CD4-positive, alpha-beta T cell (primary cell): ENCODE measurements around the gene ATRNL1. TPM values are rescaled to one million over a fixed set of nuclear protein-coding genes. Genes with fewer than 3 reads are reported as not detected.

ENCODE experiments used
- ATAC-seq: fragments of 200-7000 bp; cut with Tn5 transposase; one replicate; pipeline ENCODE4 v1.10.0; 2022; ENCODE audit warnings: mild to moderate bottlenecking; ENCODE audit not compliant: poor library complexity
- CTCF ChIA-PET: fragments of 350-600 bp; sonication (Branson Sonifier 250); formaldehyde crosslinking; loops from one replicate; lab custom pipeline; 2021; ENCODE audit warnings: antibody characterized with exemption, inconsistent platforms; lab: Charles Lee
- POLR2A ChIA-PET: fragments of 350-600 bp; sonication (Branson Sonifier 250); formaldehyde crosslinking; loops from one replicate; lab custom pipeline; 2021; ENCODE audit warnings: antibody characterized with exemption, inconsistent platforms; lab: Charles Lee
- DNase-seq, 14 experiments: peaks; one replicate each; pipeline ENCODE4 v3.0.0-alpha.2; 2013 to 2020; ENCODE audit warnings: mixed read lengths in 2 of 14
- H3K27ac ChIP-seq, 2 donors: one replicate each; pipeline versions ENCODE4 v1.5.1 to v1.7.0; 2013; ENCODE audit warnings: low read length in 2 of 2, low read depth in 1 of 2, mild to moderate bottlenecking in 1 of 2
- H3K27me3 ChIP-seq, 2 experiments: 1 replicate in 1 of 2; 2 replicates in 1 of 2; pipeline versions ENCODE4 v1.6.1 to v1.7.0; 2013; ENCODE audit warnings: low read length in 2 of 2, control low read depth in 1 of 2, mild to moderate bottlenecking in 1 of 2, moderate library complexity in 1 of 2; ENCODE audit not compliant: insufficient read depth in 2 of 2, control insufficient read depth in 1 of 2
- H3K36me3 ChIP-seq: one replicate; pipeline ENCODE4 v1.6.1; 2013; ENCODE audit warnings: low read length, control low read depth; ENCODE audit not compliant: insufficient read depth
- H3K4me1 ChIP-seq: one replicate; pipeline ENCODE4 v1.6.1; 2013; ENCODE audit warnings: low read length, control low read depth; ENCODE audit not compliant: insufficient read depth
- H3K4me3 ChIP-seq: one replicate; pipeline ENCODE4 v1.5.1; 2013; ENCODE audit warnings: mild to moderate bottlenecking, low read length, moderate library complexity
- H3K9me3 ChIP-seq, 2 experiments: 1 replicate in 1 of 2; 2 replicates in 1 of 2; pipeline versions ENCODE4 v1.6.1 to v1.7.0; 2013; ENCODE audit warnings: low read length in 2 of 2, mild to moderate bottlenecking in 2 of 2, control low read depth in 1 of 2, moderate library complexity in 1 of 2; ENCODE audit not compliant: control insufficient read depth in 1 of 2, insufficient read depth in 1 of 2
- H3K27ac Mint-ChIP-seq: one replicate; pipeline ENCODE4 v1.8.0; 2020; ENCODE audit warnings: mixed read lengths
- H3K27me3 Mint-ChIP-seq: one replicate; pipeline ENCODE4 v1.8.0; 2021; ENCODE audit warnings: mixed read lengths
- H3K36me3 Mint-ChIP-seq: one replicate; pipeline ENCODE4 v1.8.0; 2021; ENCODE audit warnings: low read depth, mixed read lengths
- H3K4me1 Mint-ChIP-seq: one replicate; pipeline ENCODE4 v1.8.0; 2021; ENCODE audit warnings: low read depth, mixed read lengths
- H3K4me3 Mint-ChIP-seq: one replicate; pipeline ENCODE4 v1.8.0; 2020; ENCODE audit warnings: mild to moderate bottlenecking, mixed read lengths
- H3K9me3 Mint-ChIP-seq: one replicate; pipeline ENCODE4 v1.8.0; 2020; ENCODE audit warnings: mixed read lengths
- intact Hi-C, 2 experiments: fragments of 100-400 bp; cut with DNase I in 1 of 2; cut with micrococcal nuclease in 1 of 2; formaldehyde crosslinking; loops; one replicate each; pipeline versions ENCODE4 v1.15.1 to v1.9.0; 2023 to 2025; cut with DNase I, micrococcal nuclease
- total RNA-seq, 174 experiments: library from RNA in 2 of 174; stranded (reverse) in 2 of 174; gene quantifications; one replicate each; pipeline ENCODE4 v1.2.3 and lab custom pipeline; 2021 to 2026
- TF ChIP-seq, protein P1 (sequence below): fragments of 200-600 bp; IDR thresholded peaks from one replicate; pipeline ENCODE4 v1.8.0; 2022; ENCODE audit warnings: antibody characterized with exemption, mild to moderate bottlenecking

ATRNL1 gene
- total RNA-seq, 2 experiments from 2014 or later: not detected

DNA sequence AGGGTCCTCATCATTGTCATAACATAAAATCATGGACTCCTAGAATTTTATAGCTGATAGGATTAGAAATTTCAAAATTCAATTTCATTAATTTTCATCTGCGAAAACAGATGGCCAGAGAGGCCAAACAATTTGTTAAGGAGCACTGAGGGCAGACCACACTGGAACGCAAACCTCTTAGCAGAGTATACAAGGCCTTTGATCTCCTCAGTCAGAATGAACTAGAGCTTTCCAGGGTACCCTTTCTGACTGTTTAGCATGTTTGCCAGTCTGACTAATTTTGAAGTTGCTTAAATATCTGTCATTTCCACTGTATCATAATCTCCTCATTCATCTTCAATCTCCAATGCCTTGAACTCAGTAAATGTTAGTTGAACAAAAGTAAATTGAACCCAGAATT is 41.9 kb upstream of the ATRNL1 start:
- H3K36me3 Mint-ChIP-seq: no peaks in the 10 kb centered on the region
- no peaks in the 10 kb centered on the region for H3K36me3 ChIP-seq
- no peak overlapping the region for H3K4me3 ChIP-seq
- intact Hi-C loops: no loop called here
- H3K27me3 Mint-ChIP-seq: no peaks in the 10 kb centered on the region
- no peaks in the 10 kb centered on the region for H3K9me3 Mint-ChIP-seq
- no peaks in the 10 kb centered on the region for H3K4me1 Mint-ChIP-seq
- no peak for DNase-seq
- H3K9me3 ChIP-seq: no peaks in the 10 kb centered on the region
- POLR2A ChIA-PET: no interaction called here
- H3K27ac ChIP-seq: no peak overlapping the region
- no peaks in the 10 kb centered on the region for H3K4me1 ChIP-seq
- peaks cover 0 to 3% of the 10 kb centered on the region in 2 experiments for H3K27me3 ChIP-seq
- TF ChIP-seq, protein P1, sequence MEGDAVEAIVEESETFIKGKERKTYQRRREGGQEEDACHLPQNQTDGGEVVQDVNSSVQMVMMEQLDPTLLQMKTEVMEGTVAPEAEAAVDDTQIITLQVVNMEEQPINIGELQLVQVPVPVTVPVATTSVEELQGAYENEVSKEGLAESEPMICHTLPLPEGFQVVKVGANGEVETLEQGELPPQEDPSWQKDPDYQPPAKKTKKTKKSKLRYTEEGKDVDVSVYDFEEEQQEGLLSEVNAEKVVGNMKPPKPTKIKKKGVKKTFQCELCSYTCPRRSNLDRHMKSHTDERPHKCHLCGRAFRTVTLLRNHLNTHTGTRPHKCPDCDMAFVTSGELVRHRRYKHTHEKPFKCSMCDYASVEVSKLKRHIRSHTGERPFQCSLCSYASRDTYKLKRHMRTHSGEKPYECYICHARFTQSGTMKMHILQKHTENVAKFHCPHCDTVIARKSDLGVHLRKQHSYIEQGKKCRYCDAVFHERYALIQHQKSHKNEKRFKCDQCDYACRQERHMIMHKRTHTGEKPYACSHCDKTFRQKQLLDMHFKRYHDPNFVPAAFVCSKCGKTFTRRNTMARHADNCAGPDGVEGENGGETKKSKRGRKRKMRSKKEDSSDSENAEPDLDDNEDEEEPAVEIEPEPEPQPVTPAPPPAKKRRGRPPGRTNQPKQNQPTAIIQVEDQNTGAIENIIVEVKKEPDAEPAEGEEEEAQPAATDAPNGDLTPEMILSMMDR: no peak
- no peak overlapping the region for H3K4me3 Mint-ChIP-seq
- ATAC-seq: no peak
- no peak overlapping the region for H3K27ac Mint-ChIP-seq
- CTCF ChIA-PET: no interaction called here

- intact Hi-C loops: no loop called here
- Histone ChIP-seq H3K27ac (no peak overlapping the region), H3K9me3 (no peaks in the 10 kb centered on the region), H3K4me1 (no peaks in the 10 kb centered on the region), H3K4me3 (no peak overlapping the region), H3K27me3 (peaks cover 0 to 3% of the 10 kb centered on the region in 2 experiments), H3K36me3 (no peaks in the 10 kb centered on the region)
- Mint-ChIP-seq H3K36me3 (no peaks in the 10 kb centered on the region), H3K9me3 (no peaks in the 10 kb centered on the region), H3K4me3 (no peak overlapping the region), H3K27me3 (no peaks in the 10 kb centered on the region), H3K27ac (no peak overlapping the region), H3K4me1 (no peaks in the 10 kb centered on the region)
- TF ChIP-seq, protein P1: no peak
- ATAC-seq (no peak), DNase-seq (no peak)
- POLR2A ChIA-PET: no interaction called here
- CTCF ChIA-PET: no interaction called here
These were observed 40.9 kb upstream of the ATRNL1 start for GRCh38 chr10:115052226-115052625.

DNA sequence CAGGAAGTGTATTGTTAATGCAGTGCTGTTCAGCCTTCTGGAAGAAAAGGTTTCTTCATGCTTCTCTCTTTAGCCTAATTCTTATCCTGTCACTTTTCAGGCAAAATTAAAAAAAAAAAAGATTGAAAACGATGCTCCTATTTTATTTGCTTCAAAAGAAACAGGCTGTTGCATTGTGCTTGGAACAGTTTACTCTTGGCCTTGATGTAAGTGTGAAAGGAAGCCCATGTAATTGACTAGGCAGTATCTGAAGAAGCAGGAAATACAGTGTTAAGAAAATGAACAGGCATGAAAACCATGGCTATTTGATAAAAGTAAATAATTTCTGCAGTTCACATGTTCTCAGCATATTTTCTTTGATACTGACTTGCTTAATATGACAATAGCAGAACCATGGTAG is 40.4 kb upstream of the ATRNL1 start:
- Histone ChIP-seq H3K9me3 (no peaks in the 10 kb centered on the region), H3K4me1 (no peaks in the 10 kb centered on the region), H3K27ac (no peak overlapping the region), H3K36me3 (no peaks in the 10 kb centered on the region), H3K4me3 (no peak overlapping the region), H3K27me3 (peaks cover 0 to 3% of the 10 kb centered on the region in 2 experiments)
- H3K9me3 Mint-ChIP-seq: no peaks in the 10 kb centered on the region
- intact Hi-C loops: no loop called here
- H3K27me3 Mint-ChIP-seq: no peaks in the 10 kb centered on the region
- ChIA-PET POLR2A (no interaction called here), CTCF (no interaction called here)
- no peak overlapping the region for H3K27ac Mint-ChIP-seq
- TF ChIP-seq, protein P1: no peak
- H3K4me1 Mint-ChIP-seq: no peaks in the 10 kb centered on the region
- H3K36me3 Mint-ChIP-seq: no peaks in the 10 kb centered on the region
- H3K4me3 Mint-ChIP-seq: no peak overlapping the region
- no peak for ATAC-seq
- no peak for DNase-seq
